BE2C (cell line): Measurements from ENCODE around the gene PASK.

Experiments
- DNase-seq: peaks from one replicate; pipeline ENCODE4 v3.0.0-alpha.2; 2020
- H3K27me3 ChIP-seq: fragments of 250-450 bp; sonication (Bioruptor Pico); 2 replicates; pipeline ENCODE4 v1.5.1; 2020; ENCODE audit warnings: mild to moderate bottlenecking
- H3K36me3 ChIP-seq: fragments of 250-450 bp; sonication (Bioruptor Pico); 2 replicates; pipeline ENCODE4 v1.5.1; 2020; ENCODE audit warnings: mild to moderate bottlenecking
- H3K4me1 ChIP-seq: fragments of 250-450 bp; sonication (Bioruptor Pico); 2 replicates; pipeline ENCODE4 v1.5.1; 2020
- H3K4me3 ChIP-seq: 2 replicates; pipeline ENCODE4 v1.5.1; 2011; ENCODE audit warnings: low read depth, low read length
- H3K9me3 ChIP-seq: fragments of 250-450 bp; sonication (Bioruptor Pico); 2 replicates; pipeline ENCODE4 v1.5.1; 2020
- TF ChIP-seq, protein P1 (sequence below): IDR thresholded peaks from 2 replicates; pipeline ENCODE4 v1.5.1; 2012; ENCODE audit warnings: mild to moderate bottlenecking, low read depth, low read length

PASK gene

DNA sequence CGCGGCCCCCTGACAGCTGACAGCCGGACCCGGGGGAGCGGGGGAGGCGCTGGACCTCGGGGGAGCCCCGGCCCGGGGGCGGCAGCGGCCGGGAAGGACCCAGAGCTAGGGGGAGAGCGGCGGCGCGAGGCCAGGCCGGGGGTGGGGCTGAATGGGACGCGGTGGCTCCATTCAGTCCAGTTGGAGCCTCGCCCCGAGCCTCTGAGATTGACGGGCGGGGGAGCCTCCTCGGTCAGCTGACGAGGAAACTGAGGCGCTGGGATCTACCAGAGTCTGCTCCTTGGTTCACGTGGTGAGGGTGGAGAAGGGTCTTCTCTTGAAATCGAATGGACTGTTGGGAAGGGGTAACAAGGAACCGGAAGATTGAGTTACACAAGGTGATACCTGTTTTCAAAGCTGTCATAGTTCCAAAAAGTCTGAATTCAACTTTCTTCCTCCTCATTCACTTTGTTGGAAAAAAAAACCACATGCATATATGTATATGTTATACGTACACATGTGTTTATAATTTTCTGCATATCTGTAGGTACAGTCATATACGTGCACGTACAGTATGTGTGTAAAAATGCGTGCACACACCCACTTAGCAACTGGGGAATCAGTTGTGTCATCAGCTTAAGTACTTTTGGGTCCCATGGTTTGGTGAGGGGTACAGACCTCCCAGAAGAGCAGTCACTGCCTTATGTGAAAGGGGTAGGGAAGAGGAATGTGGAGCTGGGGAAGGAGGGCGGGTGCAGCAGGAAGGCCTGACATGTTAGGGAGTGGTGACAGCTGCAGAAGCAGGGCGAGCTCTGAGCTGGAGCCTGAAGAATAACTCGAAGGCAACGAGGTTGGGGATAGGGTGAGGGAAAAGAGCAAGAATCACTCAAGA, 1.6 kb upstream of the PASK start:
- Histone ChIP-seq H3K4me3 (peak overlapping the region; percentile 82), H3K27me3 (no peaks in the 10 kb centered on the region), H3K36me3 (no peaks in the 10 kb centered on the region; the same call in 1 of the 2 replicates), H3K4me1 (no peaks in the 10 kb centered on the region), H3K9me3 (no peaks in the 10 kb centered on the region)
- TF ChIP-seq, protein P1, sequence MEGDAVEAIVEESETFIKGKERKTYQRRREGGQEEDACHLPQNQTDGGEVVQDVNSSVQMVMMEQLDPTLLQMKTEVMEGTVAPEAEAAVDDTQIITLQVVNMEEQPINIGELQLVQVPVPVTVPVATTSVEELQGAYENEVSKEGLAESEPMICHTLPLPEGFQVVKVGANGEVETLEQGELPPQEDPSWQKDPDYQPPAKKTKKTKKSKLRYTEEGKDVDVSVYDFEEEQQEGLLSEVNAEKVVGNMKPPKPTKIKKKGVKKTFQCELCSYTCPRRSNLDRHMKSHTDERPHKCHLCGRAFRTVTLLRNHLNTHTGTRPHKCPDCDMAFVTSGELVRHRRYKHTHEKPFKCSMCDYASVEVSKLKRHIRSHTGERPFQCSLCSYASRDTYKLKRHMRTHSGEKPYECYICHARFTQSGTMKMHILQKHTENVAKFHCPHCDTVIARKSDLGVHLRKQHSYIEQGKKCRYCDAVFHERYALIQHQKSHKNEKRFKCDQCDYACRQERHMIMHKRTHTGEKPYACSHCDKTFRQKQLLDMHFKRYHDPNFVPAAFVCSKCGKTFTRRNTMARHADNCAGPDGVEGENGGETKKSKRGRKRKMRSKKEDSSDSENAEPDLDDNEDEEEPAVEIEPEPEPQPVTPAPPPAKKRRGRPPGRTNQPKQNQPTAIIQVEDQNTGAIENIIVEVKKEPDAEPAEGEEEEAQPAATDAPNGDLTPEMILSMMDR, result no peak
- DNase-seq, result no peak

DNA sequence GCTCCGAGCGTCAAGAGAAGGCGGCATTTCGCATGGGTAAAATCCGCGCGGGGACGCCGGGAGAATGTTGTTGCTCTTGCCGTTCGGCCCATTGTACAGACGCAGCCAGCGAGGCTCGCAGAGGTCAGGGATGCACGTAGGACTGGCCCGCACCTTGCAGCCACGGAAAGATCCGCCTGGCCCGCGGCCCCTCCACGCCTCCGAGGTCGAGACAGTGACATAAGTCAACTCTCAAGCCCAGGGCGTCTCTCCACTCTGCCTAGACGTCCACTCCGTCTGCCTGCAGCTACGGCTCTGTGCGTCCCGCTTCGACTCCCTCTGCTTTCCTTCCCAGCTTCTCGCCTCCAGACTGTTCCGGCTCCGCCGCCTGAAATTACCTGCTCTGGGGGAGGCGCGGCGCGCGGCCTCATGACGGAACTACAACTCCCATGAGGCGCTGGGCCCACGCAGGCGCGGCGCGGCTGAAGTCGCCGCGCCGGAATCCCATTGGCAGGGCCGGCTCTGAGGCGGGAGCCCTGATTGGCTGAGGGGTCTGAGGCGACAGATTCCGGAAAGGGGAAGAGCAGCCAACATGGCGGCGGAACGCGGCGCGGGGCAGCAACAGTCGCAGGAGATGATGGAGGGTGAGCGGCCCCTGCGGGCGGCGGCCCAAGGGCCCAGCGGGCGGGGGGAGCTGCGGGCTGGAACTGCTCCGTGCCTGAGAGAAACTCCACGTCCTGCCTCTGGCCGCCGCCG, 820 bp upstream of the PASK start, which contains the start of gene PPP1R7:
Gene PPP1R7 (plus strand): TSS at position 543 of the 735 bp plus-strand sequence. CDS start 29 bp downstream, at position 572.
- peak; percentile 97 for DNase-seq
- H3K4me1 ChIP-seq, result no peaks in the 10 kb centered on the region
- H3K4me3 ChIP-seq, result peak within 1 kb of the TSS; percentile 82
- no peaks in the 10 kb centered on the region for H3K27me3 ChIP-seq
- H3K36me3 ChIP-seq, result no peaks in the 10 kb centered on the region; the same call in 1 of the 2 replicates
- TF ChIP-seq, protein P1, result no peak; the same call in 1 of the 2 replicates
- H3K9me3 ChIP-seq, result no peaks in the 10 kb centered on the region

DNA sequence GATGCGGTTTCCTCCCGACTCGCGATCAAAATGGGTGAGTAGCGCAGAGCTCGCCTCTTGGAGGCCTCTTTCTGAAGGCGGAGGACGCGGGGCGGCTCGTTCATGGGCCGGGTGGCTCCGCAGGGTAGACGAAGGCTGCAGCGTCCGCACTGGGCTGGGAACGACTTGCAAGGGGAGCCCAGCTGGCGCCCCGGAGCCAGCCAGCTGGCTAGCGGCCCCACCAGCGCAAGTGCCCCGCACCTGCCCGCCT, 328 bp upstream of the PASK start:
- no peak for DNase-seq
- Histone ChIP-seq H3K9me3 (no peaks in the 10 kb centered on the region), H3K4me3 (peak overlapping the region; percentile 82), H3K27me3 (no peaks in the 10 kb centered on the region), H3K36me3 (no peaks in the 10 kb centered on the region), H3K4me1 (no peaks in the 10 kb centered on the region)
- TF ChIP-seq, protein P1, result no peak

DNA sequence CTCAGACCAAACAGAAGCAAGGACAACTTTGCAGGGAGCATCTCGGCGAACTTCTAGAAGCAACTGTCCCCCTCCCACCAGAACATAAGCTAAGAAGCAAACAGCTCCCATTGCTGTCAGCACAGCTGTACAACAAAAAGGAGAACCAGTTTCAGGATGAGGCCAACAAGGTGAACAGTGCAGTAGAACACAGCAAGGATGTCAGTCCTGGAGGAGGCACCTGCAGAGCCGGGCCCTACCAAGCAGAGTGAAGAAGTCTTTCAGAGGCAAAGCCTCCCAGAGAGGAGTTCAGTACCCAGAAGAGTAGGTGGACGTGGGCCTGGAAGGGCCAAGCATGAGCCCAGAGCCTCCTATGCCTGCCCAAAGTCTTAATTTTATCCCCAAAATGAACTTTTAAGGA, 1.0 kb downstream of the PASK start:
- Histone ChIP-seq H3K36me3 (no peaks in the 10 kb centered on the region), H3K4me3 (peak overlapping the region; percentile 82), H3K4me1 (no peaks in the 10 kb centered on the region), H3K9me3 (no peaks in the 10 kb centered on the region), H3K27me3 (no peaks in the 10 kb centered on the region)
- TF ChIP-seq, protein P1, result no peak
- no peak for DNase-seq

DNA sequence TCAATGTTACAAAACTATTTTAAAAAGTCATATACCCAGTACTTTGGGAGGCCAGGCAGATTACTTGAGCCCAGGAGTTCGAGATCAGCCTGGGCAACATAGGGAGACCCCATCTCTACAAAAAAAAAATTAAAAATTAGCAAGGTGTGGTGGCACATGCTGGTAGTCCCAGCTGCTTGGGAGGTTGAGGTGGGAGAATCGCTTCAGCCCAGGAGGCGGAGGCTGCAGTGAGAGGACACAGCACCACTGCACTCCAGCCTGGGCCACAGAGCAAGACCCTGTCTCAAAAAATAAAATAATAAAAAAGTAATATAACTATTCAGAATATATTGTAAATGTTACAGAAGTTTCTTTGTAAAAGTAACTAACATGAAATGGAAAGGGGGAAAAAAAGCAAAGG, 1.9 kb downstream of the PASK start:
- no peak for DNase-seq
- no peak overlapping the region for H3K4me3 ChIP-seq
- TF ChIP-seq, protein P1, result no peak

DNA sequence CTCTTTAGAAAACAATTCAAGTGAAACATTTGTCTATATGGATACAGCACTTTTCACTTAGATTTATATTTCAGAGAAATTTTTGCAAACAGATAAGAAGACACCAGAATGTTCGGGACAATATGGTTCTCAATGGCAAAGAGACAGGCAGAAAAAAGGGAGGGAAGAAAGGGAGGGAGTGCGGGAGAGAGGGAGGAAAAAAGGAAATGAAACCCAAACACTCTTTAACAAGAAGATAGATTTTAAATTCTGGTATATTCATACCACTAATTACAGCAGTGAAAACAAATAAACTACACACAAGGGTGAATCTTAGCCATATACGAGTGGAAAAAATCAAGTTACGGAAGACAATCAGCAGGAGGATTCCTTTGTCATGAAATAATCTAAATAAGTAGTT, 3.0 kb downstream of the PASK start:
- DNase-seq, result no peak
- TF ChIP-seq, protein P1, result no peak
- no peak overlapping the region for H3K4me3 ChIP-seq

More for the DNA sequence above, 1.9 kb downstream of the PASK start:
- no peaks in the 10 kb centered on the region for H3K9me3 ChIP-seq
- H3K27me3 ChIP-seq, result no peaks in the 10 kb centered on the region
- H3K36me3 ChIP-seq, result no peaks in the 10 kb centered on the region; the same call in 1 of the 2 replicates
- H3K4me1 ChIP-seq, result no peaks in the 10 kb centered on the region

More for the DNA sequence above, 3.0 kb downstream of the PASK start:
- Histone ChIP-seq H3K27me3 (no peaks in the 10 kb centered on the region), H3K36me3 (no peaks in the 10 kb centered on the region; the same call in 1 of the 2 replicates), H3K4me1 (no peaks in the 10 kb centered on the region), H3K9me3 (no peaks in the 10 kb centered on the region)
